CD4-positive, alpha-beta T cell treated with Interferon alpha-2 for 1 hour (primary cell): ENCODE measurements around the gene DAO.

ENCODE experiments used
- DNase-seq, 2 donors: peaks; one replicate each; pipeline ENCODE4 v3.0.0-alpha.2; 2020 to 2022

Gene DAO

DNA sequence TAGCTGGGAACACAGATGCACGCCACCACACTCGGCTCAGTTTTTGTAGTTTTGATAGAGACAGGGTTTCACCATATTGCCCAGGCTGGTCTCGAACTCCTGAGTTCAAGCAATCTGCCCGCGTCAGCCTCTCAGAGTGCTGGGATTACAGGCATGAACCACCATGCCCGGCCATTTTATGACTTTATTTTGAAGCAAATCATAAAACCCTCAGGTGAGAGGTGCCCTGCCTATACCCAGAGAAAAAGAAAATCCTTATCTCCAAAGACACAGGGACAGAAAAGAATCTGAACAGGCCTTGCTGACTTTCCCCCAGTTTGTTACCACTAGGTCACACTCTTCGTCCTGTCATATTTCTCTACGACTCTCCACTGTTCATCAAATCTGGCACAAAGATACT, 48.8 kb downstream of the DAO start:
- DNase-seq, result no peak

DNA sequence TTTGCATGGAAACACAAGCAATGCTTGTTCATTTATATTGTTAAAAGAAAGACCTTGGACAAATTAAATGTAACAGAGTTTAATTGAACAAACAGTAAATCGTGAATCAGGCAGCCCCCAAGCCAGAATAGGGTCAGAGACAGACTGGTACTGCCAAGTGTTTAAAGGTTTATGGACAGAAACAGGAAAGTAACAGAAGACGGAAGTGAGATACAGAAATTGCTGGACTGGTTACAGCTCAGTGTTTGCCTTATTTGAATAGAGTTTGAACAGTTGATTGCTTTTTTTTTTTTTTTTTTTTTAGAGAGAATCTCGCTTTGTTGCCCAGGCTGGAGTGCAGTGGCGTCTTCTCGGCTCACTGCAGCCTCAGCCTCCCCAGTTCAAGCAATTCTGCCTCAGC, 50.3 kb downstream of the DAO start:
- no peak for DNase-seq

DNA sequence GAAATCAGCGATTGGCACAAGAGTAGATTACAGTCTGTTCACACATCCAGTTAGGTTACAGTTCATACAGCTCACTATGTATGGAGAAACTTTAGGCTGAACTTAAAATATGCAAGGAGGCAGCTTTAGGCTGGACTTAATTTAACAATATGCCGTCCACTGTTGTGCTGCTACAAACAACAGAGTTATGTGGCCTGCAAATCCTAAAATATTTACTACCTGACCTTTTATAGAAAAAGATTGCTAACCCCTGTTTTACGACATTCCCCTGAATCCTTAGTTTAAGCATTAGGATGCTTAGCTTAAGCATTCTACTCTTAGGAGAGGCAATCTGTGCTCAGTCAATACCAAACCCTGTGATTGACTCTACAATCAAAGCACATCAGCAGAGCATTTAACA, 50.9 kb downstream of the DAO start:
- no peak for DNase-seq

DNA sequence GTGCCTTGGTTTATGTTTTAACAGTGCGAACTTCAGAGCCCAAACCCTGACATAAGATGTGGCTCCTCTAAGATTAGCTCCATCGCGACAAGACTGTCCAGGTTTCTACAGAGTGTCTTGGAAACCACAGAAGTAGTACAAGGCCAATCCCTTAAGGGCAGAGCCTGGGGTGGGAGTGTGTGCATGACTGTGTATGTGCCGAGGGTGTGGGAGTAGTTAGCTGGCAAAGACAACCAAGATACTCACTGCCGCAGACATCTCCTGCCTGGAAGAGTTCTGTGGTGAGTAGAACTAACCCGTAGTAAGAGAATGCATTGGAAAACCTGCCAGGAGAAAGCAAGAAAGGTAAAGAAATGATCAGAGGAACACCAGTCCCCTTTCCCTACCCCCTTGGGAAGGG, 54.1 kb downstream of the DAO start:
- DNase-seq, result no peak

- DNase-seq, result no peak
Measured at GRCh38 chr12:108935159-108935763, 55.4 kb downstream of the DAO start.

DNA sequence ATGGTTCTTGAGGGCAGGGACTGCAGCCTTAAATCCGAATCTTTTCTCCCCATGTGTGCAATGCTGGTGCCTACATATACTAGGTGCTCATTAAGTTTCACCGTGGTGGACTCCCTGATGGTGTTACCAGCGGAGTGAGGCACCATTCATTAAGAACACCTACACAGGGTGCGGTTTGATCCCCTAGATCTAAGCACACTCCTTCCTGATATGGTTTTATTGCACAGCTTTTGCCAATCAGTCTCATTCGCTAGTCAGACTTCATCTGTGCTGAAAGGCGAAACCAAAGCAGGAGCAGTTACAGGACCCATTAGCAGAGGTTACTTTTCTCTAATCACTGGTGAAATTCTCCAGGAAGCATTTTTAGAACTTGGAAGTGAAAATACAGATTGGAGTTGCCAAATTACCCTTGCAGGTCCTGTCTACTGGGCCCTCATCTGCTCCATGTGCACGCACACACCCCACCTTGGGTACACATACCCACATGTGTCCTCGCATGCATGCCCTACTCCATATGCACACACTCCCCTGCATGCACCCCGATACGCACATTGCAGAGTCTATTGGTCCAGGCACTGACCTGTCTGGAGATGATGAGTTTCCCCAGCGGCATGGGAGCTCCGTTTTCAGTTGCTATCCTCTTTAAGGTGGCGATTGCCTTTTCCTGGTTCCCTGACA, 58.5 kb downstream of the DAO start:
- DNase-seq, result no peak

DNA sequence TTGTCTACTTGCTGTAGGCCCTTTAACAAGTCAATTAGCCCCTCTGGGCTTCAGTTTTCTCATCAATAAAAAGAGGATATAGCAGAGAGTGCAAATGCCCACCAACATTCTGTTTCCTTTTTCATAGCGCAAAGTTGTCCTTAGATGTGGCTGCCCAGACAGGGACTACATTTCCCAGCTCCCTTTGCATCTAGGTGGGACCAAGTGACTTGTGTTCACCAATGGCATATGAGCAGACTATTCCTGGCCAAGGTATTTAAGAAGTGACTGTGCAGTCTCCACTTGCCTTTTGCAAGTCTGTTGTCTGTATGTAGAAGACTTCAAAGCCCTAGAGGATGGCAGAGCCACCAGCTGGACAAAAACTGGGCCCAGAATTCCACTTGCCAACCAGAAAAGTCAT, 59.7 kb downstream of the DAO start:
- DNase-seq, result peak; percentile 8 to 45

- no peak for DNase-seq
Measured at GRCh38 chr12:108940138-108940537, 60.2 kb downstream of the DAO start.

- no peak for DNase-seq
Measured at GRCh38 chr12:108947097-108947496, 67.2 kb downstream of the DAO start.

DNA sequence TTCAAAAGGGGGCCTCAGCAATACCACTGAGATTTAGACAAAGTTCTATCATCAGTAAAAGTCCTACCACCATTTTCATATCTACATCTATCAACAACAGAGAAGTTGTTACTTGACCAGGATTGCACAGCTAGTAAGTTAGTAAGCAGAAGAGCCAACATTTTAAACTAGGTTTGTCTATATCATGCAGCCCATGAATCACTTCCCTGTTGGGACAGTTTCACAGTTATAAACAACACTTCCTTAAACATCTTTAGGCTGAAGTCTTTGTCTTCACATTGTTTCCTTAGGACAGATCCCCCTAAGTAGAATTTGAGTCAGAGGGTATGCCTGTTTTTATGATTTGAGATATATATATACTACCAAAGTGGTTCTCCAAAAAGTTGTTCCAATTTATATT, 68.5 kb downstream of the DAO start:
- no peak for DNase-seq

DNA sequence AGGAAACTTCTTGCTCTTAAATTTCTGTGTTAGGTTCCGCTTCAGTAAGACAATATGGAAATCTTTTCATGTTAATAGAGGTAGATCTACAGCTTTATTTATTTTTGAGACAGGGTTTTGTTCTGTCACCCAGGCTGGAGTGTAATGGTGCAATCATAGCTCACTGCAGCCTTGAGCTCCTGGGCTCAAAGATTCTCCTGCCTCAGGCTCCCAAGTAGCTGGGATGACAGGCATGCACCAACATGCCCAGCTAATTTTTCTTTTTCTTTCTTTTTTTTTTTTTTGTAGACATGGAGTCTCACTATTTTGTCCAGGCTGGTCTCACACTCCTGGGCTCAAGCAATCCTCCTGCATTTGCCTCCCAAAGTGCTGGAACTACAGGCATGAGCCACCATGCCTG, 70.1 kb downstream of the DAO start:
- DNase-seq, result no peak
